RWPE2 (cell line): ENCODE data around the gene GATD1.
"Not testable (repeated sequence)": the region's sequence is repeated elsewhere in the genome, so short reads cannot be mapped to it uniquely, and the experiment has no call there.

Experiments used
- ATAC-seq: fragments of 200-7000 bp; cut with Tn5 transposase; 3 replicates; pipeline ENCODE4 v1.9.1; 2021; ENCODE audit warnings: low read depth
- DNase-seq: peaks from one replicate; pipeline ENCODE4 v3.0.0-alpha.2; 2020; ENCODE audit warnings: low spot score
- H3K27ac ChIP-seq: fragments of 450-650 bp; 2 replicates; pipeline ENCODE4 v1.5.1; 2017; ENCODE audit warnings: mild to moderate bottlenecking; ENCODE audit not compliant: poor library complexity, severe bottlenecking
- H3K27me3 ChIP-seq: fragments of 250-450 bp; sonication (Bioruptor Pico); 2 replicates; pipeline ENCODE4 v1.5.1; 2021; ENCODE audit warnings: mild to moderate bottlenecking, moderate library complexity; ENCODE audit not compliant: insufficient read depth, poor library complexity, severe bottlenecking
- H3K36me3 ChIP-seq: fragments of 250-450 bp; sonication (Bioruptor Pico); 2 replicates; pipeline ENCODE4 v1.5.1; 2020; ENCODE audit warnings: low read depth, mild to moderate bottlenecking, moderate library complexity
- H3K4me1 ChIP-seq: fragments of 250-450 bp; sonication (Bioruptor Pico); 2 replicates; pipeline ENCODE4 v1.5.1; 2021; ENCODE audit warnings: mild to moderate bottlenecking, moderate library complexity; ENCODE audit not compliant: insufficient read depth, poor library complexity, severe bottlenecking
- H3K4me3 ChIP-seq: fragments of 250-450 bp; sonication (Bioruptor Pico); 2 replicates; pipeline ENCODE4 v1.5.1; 2021; ENCODE audit warnings: mild to moderate bottlenecking, moderate library complexity; ENCODE audit not compliant: severe bottlenecking
- H3K9me3 ChIP-seq: fragments of 250-450 bp; sonication (Bioruptor Pico); 2 replicates; pipeline ENCODE4 v1.5.1; 2021; ENCODE audit warnings: mild to moderate bottlenecking, moderate library complexity; ENCODE audit not compliant: severe bottlenecking
- TF ChIP-seq, protein P1 (sequence below): fragments of 450-650 bp; IDR thresholded peaks from one replicate; pipeline ENCODE4 v1.5.1; 2017; ENCODE audit warnings: mild to moderate bottlenecking, moderate library complexity; ENCODE audit not compliant: poor library complexity, severe bottlenecking

GATD1 gene

GRCh38 chr11:745428-745827 is 31.9 kb downstream of the GATD1 start:
- no peak for ATAC-seq

GRCh38 chr11:742571-743201 is 34.6 kb downstream of the GATD1 start:
- Histone ChIP-seq H3K4me1 (peaks cover 5% of the 10 kb centered on the region), H3K4me3 (no peak overlapping the region), H3K9me3 (no peaks in the 10 kb centered on the region), H3K36me3 (no peaks in the 10 kb centered on the region), H3K27ac (no peak overlapping the region), H3K27me3 (no peaks in the 10 kb centered on the region)
- TF ChIP-seq, protein P1, sequence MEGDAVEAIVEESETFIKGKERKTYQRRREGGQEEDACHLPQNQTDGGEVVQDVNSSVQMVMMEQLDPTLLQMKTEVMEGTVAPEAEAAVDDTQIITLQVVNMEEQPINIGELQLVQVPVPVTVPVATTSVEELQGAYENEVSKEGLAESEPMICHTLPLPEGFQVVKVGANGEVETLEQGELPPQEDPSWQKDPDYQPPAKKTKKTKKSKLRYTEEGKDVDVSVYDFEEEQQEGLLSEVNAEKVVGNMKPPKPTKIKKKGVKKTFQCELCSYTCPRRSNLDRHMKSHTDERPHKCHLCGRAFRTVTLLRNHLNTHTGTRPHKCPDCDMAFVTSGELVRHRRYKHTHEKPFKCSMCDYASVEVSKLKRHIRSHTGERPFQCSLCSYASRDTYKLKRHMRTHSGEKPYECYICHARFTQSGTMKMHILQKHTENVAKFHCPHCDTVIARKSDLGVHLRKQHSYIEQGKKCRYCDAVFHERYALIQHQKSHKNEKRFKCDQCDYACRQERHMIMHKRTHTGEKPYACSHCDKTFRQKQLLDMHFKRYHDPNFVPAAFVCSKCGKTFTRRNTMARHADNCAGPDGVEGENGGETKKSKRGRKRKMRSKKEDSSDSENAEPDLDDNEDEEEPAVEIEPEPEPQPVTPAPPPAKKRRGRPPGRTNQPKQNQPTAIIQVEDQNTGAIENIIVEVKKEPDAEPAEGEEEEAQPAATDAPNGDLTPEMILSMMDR, result no peak
- DNase-seq (no peak), ATAC-seq (no peak)

More at GRCh38 chr11:745428-745827, 31.9 kb downstream of the GATD1 start:
- Histone ChIP-seq H3K27me3 (no peaks in the 10 kb centered on the region), H3K4me1 (peaks cover 7% of the 10 kb centered on the region), H3K4me3 (no peak overlapping the region), H3K27ac (peak overlapping the region; percentile 63), H3K36me3 (peaks cover 11% of the 10 kb centered on the region; the same call in 1 of the 2 replicates), H3K9me3 (no peaks in the 10 kb centered on the region)
- TF ChIP-seq, protein P1, result no peak
- no peak for DNase-seq

DNA sequence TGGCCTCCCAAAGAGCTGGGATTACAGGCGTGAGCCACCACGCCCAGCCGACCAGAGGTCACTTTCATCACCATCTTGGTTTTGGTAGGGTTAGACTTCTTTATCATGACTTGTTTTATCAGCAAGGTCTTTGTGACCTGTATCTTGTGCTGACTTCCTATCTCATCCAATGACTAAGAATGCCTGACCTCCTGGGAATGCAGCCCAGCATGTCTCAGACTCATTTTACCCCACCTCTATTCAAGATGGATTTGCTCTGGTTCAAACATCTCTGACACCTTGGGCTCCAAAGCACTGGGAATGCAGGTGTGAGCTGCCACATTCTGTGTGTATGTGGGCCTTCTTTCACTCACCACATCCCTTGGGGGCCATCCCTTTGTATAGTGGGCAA is 35.1 kb downstream of the GATD1 start:
- Histone ChIP-seq H3K27me3 (no peaks in the 10 kb centered on the region), H3K9me3 (no peaks in the 10 kb centered on the region), H3K36me3 (no peaks in the 10 kb centered on the region), H3K4me1 (peaks cover 7% of the 10 kb centered on the region), H3K27ac (no peak overlapping the region), H3K4me3 (no peak overlapping the region)
- TF ChIP-seq, protein P1, result no peak
- DNase-seq (no peak), ATAC-seq (no peak)

GRCh38 chr11:737899-738298 is 39.4 kb downstream of the GATD1 start:
- not testable (repeated sequence) for DNase-seq, H3K27ac ChIP-seq, H3K27me3 ChIP-seq, H3K36me3 ChIP-seq, H3K4me3 ChIP-seq, H3K4me1 ChIP-seq, H3K9me3 ChIP-seq
- peak; percentile 69 for ATAC-seq

GRCh38 chr11:737366-737765 is 39.9 kb downstream of the GATD1 start:
- H3K27me3 ChIP-seq, result no peaks in the 10 kb centered on the region
- H3K9me3 ChIP-seq, result no peaks in the 10 kb centered on the region
- no peaks in the 10 kb centered on the region for H3K36me3 ChIP-seq
- TF ChIP-seq, protein P1, result no peak
- no peak for DNase-seq
- H3K27ac ChIP-seq, result no peak overlapping the region
- H3K4me1 ChIP-seq, result peaks cover 7% of the 10 kb centered on the region
- no peak for ATAC-seq
- H3K4me3 ChIP-seq, result no peak overlapping the region

DNA sequence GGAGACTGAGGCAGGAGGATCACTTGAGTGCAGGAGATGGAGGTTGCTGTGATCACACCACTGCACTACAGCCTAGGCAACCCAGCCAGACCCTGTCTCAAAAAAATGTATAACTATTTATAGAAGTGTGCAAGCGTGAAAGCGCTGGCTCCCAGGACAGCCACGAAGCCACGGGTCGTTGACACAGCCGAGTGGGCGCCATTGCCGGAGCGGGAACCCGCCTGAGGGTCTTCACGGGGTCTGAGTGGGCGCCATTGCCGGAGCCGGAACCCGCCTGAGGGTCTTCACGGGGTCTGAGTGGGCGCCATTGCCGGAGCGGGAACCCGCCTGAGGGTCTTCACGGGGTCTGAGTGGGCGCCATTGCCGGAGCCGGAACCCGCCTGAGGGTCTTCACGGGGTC is 42.7 kb downstream of the GATD1 start:
- H3K9me3 ChIP-seq, H3K4me3 ChIP-seq, ATAC-seq, H3K4me1 ChIP-seq, H3K27ac ChIP-seq, H3K36me3 ChIP-seq, H3K27me3 ChIP-seq, DNase-seq: not testable (repeated sequence)
